ENCODE results near the gene CACNA2D3. TPM values are rescaled to one million over a fixed set of nuclear protein-coding genes. Genes with fewer than 3 reads are reported as not detected.

CACNA2D3 gene
- total RNA-seq, 4 donors from 2014 or later, result 0.27 to 1.5 (median 0.79) TPM

GRCh38 chr3:54372232-54372631, 249.9 kb downstream of the CACNA2D3 start:
- intact Hi-C loops (cut with DNase I; ENCODE audit: low total_unique reads), result no loop called here
- TF ChIP-seq POLR2A (IDR thresholded peaks at IDR 0.05), result no peak
- no peak for TF ChIP-seq CTCF (IDR thresholded peaks at IDR 0.05)
- WGBS, 2 donors, result 65 to 72% methylated on average over 3 of the region's 3 CpGs
- no peak for DNase-seq (ENCODE audit: low spot score in 2 of 2)
- H3K4me3 ChIP-seq (ENCODE audit: low read depth, poor library complexity, severe bottlenecking), result no peak overlapping the region

DNA sequence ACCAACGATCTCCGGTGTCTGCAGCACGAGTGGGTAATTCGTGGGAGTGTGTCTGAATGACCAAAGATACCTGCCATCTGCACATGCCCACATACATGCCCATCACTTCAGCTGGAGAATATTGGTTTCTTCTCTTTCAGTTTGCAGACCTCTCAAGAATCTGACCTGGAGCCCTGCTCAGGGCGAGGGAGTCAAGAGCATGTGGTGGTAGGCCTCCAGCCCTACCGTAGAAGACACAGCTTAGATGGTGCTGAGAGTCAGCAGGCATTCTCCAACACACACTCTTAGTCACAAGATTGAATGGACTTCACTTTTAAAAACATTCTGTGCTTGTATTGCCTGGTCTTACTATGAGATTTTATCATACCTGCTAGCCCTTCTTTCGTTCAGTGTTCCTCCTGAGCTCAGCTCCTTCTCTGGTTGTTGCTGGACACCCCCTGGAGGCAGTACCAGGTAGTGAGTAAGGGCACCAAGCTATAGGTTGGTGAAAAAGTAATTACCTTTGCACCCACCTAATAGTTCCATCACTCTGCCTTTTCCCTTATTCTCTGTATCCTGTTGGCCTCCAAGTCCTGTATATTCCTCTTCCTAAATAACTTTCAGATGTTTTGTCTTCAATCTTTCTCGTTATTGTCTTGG, 252.0 kb downstream of the CACNA2D3 start:
- no peak for DNase-seq (ENCODE audit: low spot score in 2 of 2)
- no peak for TF ChIP-seq POLR2A (IDR thresholded peaks at IDR 0.05)
- TF ChIP-seq CTCF (IDR thresholded peaks at IDR 0.05), result no peak
- H3K4me3 ChIP-seq (ENCODE audit: low read depth, poor library complexity, severe bottlenecking), result no peak overlapping the region
- intact Hi-C loops (cut with DNase I; ENCODE audit: low total_unique reads), result no loop called here
- WGBS, 2 donors, result 71 to 78% methylated on average over 8 of the region's 8 CpGs

- intact Hi-C loops (cut with DNase I; ENCODE audit: low total_unique reads), result no loop called here
- no peak overlapping the region for H3K4me3 ChIP-seq (ENCODE audit: low read depth, poor library complexity, severe bottlenecking)
- 84 to 92% methylated on average over 6 of the region's 6 CpGs for WGBS, 2 donors
- DNase-seq (ENCODE audit: low spot score in 2 of 2), result no peak
- TF ChIP-seq CTCF (IDR thresholded peaks at IDR 0.05) (no peak), POLR2A (IDR thresholded peaks at IDR 0.05) (no peak)
Observed at GRCh38 chr3:54376142-54376807, 253.9 kb downstream of the CACNA2D3 start.

DNA sequence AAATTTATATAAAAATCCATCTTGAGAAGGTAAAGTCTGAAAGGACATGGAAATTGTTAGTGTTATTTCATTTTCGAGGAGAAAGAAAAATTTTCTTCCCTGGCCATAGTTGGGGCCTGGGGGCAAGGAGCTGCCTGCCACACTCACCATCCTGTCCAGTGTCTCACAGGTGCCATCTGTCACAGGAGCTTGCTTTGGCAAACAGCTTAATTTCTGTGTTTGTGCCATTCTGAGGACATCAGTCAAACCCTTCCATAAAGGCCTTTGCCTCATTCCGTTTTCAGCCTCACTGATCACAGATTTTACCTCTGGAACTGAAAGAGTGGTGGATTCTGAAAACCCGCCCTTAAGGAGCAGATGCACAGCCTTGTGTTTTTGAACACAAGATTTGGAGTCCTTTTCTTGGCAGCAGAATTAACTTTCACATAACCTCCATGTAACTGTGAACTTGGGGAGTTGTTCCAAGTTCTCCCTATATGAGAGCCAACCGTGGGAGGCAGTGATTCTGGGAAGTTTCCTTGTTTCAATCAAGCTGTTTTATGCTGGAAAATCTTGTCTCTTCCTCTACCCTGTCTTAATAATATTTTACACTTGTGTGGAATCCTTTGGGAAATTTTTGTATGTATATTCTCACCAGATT, 254.7 kb downstream of the CACNA2D3 start:
- H3K4me3 ChIP-seq (ENCODE audit: low read depth, poor library complexity, severe bottlenecking), result no peak overlapping the region
- TF ChIP-seq POLR2A (IDR thresholded peaks at IDR 0.05) (no peak), CTCF (IDR thresholded peaks at IDR 0.05) (no peak)
- intact Hi-C loops (cut with DNase I; ENCODE audit: low total_unique reads), result no loop called here
- 57% methylated on average over 4 of the region's 4 CpGs for WGBS, 2 donors
- no peak for DNase-seq (ENCODE audit: low spot score in 2 of 2)

DNA sequence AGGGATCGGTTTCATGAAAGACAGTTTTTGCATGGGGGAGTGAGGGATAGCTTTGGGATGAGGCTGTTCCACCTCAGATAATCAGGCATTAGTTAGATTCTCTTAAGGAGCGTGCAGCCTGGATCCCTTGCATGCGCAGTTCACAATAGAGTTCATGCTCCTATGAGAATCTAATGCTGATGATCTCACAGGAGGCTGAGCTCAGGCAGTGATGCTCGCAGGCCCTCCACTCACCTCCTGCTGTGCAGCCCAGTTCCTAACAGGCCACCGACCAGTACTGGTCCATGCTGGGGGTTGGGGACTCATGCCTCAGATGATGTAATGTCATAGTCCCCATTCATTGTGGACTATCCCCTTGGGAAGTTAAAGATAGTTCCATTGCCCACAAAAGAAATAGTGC, 255.8 kb downstream of the CACNA2D3 start:
- intact Hi-C loops (cut with DNase I; ENCODE audit: low total_unique reads), result no loop called here
- TF ChIP-seq CTCF (IDR thresholded peaks at IDR 0.05), result no peak
- no peak for TF ChIP-seq POLR2A (IDR thresholded peaks at IDR 0.05)
- 93 to 95% methylated on average over 5 of the region's 5 CpGs for WGBS, 2 donors
- DNase-seq (ENCODE audit: low spot score in 2 of 2), result no peak
- H3K4me3 ChIP-seq (ENCODE audit: low read depth, poor library complexity, severe bottlenecking), result no peak overlapping the region

Measured in lower leg skin (tissue), 4 donors.